ENCODE measurements around the gene DNAJC5. TPM values are rescaled to one million over a fixed set of nuclear protein-coding genes. Genes with fewer than 3 reads are reported as not detected.

Gene DNAJC5
- total RNA-seq, 4 donors from 2014 or later: 29.9 to 56.3 (median 45.4) TPM

GRCh38 chr20:63955281-63955826, 60.4 kb downstream of the DNAJC5 start:
- DNase-seq (ENCODE audit: low spot score) (no peak), ATAC-seq (ENCODE audit: low FRiP score) (peak; percentile 4)
- no peak for TF ChIP-seq CTCF (IDR thresholded peaks at IDR 0.05)

GRCh38 chr20:63955827-63956663, 61.1 kb downstream of the DNAJC5 start, which contains the start of gene UCKL1:
Gene UCKL1, minus strand, starts transcription at chr20:63956416. Its CDS starts 44 bp downstream, at chr20:63956372.
- ATAC-seq (ENCODE audit: low FRiP score) (peak; percentile 77), DNase-seq (ENCODE audit: low spot score) (peak; percentile 76)
- no peak for TF ChIP-seq CTCF (IDR thresholded peaks at IDR 0.05)

- TF ChIP-seq CTCF (IDR thresholded peaks at IDR 0.05): no peak
- ATAC-seq (ENCODE audit: low FRiP score) (peak; percentile 0), DNase-seq (ENCODE audit: low spot score) (no peak)
These were observed 61.7 kb downstream of the DNAJC5 start for GRCh38 chr20:63956664-63957003.

- no peak for DNase-seq (ENCODE audit: low spot score)
- peak; percentile 53 for ATAC-seq (ENCODE audit: low FRiP score)
- no peak for TF ChIP-seq CTCF (IDR thresholded peaks at IDR 0.05)
These were observed 62.2 kb downstream of the DNAJC5 start for GRCh38 chr20:63957004-63957689.

- DNase-seq (ENCODE audit: low spot score): no peak
- TF ChIP-seq CTCF (IDR thresholded peaks at IDR 0.05): no peak
- peak; percentile 40 for ATAC-seq (ENCODE audit: low FRiP score)
These were observed 62.9 kb downstream of the DNAJC5 start for GRCh38 chr20:63957690-63958441.

GRCh38 chr20:63958471-63958870, 63.5 kb downstream of the DNAJC5 start:
- no peak for DNase-seq (ENCODE audit: low spot score)
- no peak for TF ChIP-seq CTCF (IDR thresholded peaks at IDR 0.05)
- no peak for ATAC-seq (ENCODE audit: low FRiP score)
